HG02884 (cell line): ENCODE results near the gene NMB.

Experiments
- ATAC-seq: cut with Tn5 transposase; IDR thresholded peaks from one replicate; pipeline ENCODE4 v1.9.1; 2021; ENCODE audit warnings: mild to moderate bottlenecking, moderate library complexity; ENCODE audit not compliant: unreplicated experiment

NMB gene

DNA sequence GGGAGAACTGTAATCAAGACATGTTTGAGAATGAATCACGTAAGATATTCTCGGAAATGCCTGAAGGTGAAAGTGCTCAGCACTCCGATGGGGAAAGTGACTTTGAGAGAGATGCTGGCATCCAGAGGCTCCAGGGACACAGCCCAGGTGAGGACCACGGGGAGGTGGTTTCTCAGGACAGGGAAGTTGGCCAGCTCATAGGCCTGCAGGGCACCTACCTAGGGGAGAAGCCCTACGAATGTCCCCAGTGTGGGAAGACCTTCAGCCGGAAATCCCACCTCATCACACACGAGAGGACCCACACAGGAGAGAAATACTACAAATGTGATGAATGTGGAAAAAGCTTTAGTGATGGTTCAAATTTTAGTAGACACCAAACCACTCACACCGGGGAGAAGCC lies 37.4 kb downstream of the NMB start:
- no peak for ATAC-seq

DNA sequence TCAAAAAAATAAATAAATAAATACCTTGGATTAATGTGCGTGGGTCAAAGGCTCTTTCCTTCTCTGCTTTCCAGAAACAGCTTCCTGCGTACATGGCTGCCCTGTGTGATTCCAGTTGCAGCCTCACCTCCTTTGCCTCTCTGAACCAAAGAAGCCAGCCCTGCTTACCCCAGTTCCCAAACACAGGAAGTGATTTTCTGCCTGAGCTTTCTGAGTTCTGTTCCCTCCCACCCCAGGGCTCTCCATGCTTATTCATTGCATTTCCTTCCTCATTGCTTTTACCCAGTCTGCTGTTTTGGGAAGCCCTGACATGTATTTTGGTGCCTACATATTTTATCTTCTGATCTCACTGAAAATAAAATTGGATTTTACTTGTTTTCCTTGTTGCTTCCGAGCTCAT lies 41.8 kb downstream of the NMB start:
- ATAC-seq, result no peak

DNA sequence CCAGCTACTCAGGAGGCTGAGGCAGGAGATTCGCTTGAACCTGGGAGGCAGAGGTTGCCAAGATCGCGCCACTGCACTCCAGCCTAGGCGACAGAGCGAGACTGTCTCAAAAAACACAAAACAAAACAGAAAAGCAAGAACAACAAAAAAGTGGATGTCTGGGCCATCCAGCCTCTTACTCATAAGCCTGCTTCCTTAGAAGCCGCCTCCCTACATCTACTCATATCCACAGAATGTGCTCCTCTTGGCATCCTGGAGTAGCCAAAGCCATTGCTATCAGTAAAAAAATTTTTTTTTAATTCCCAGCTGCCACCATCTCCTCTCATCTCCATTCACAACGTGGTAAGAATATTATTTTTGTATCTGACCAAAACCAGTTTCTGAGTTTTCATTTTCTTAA lies 46.4 kb downstream of the NMB start:
- no peak for ATAC-seq

DNA sequence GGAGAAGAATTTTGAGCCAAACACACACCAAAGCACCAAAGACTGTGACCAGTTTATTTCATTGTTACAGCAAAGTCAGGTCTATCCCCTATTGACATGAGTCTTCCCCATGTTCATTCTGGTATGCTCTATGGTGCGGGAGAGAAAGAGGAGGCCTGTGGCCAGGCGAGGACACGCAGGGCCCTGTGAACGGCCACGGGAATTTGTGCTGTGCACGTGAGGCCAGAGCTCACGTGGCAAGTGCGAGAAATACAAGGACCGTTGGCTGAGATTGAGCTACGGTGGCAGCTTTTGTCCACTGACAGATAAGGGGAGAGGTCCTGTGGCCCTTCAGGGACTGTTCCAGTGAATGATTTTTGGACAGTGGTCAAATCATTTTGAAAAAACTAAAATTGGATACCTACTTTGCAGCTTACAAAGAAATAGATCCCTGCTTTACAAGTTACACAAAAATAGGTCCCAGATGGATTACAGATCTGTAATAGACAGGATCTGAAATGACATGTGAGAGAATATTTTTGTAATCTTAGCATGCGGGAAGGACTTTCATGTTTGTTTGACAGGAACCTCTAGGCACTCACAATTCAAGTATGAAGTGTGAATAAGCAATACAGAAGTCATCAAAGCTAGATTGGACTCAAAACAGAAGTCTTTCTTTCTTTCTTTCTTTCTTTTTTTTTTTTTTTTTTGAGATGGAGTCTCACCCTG lies 48.0 kb downstream of the NMB start:
- no peak for ATAC-seq

DNA sequence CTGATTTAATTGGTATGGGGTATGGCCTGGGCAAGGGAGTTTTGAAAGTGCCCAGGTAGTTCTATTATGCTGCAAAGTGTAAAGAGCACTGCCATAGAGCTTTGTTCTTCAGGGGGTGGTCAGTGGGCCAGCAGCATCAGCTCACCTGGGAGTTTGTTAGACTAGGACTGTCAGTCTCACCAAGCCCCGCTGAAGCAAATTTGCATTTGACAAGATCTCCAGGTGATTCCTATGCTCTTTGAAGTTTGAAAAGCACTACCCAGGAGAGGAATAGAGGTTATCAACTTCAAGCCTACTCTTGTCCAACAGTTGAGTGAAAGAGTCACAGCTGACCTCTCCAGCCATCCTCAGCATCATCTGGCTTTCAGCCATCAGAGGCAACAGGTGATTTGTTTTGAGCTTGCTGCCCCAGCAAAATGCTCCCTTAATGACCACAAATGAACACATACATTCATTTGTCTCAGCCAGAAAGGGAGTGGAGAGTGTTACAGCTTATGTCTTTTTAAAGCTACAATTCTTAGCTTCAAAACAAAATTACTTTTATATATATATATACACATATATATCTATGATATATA lies 49.2 kb downstream of the NMB start:
- ATAC-seq, result no peak

DNA sequence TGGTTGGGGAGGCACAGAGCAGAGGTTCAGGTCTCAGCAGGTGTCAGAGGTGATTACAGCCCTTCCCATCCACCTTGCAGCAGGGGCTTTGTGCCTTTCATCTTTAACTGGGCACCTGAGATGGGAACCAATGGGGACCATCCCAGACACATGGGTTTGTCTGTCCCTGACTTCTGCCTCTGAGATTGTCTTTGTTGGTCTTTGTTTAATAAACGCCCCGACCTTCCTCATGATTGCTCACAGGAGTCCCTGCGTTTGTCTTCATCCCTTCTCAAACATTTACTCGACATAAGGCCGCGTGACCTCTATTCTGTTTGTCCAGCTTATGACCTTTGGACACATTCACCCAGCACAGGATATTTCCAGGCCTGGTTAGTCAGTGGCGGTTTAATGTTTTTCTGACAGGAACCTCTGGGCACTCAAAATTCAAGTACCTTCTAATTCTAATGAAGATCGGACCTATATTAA lies 51.3 kb downstream of the NMB start:
- no peak for ATAC-seq

DNA sequence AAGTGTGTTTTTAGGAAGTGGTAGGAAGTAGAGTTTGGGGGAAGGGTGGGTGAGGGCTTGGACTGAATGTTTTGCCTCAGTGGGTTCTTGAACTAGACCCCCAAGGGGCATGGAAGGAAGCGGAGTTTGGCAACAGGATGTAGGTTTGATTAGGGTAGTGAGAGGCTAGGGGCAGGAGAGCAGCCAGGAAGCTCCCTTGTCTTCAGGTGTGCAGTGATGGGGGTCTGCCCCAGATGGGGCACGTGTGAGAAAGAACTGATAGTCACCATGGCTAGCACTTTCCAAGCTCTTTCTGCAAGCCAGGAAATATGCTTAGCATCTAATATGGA lies 52.5 kb downstream of the NMB start:
- no peak for ATAC-seq
